A549 (cell line): Measurements from ENCODE around the gene LINC01488. TPM values are rescaled to one million over a fixed set of nuclear protein-coding genes. Genes with fewer than 3 reads are reported as not detected.
A peak's percentile ranks its signal among the peaks of the same experiment; 100 is the strongest.

Source experiments
- ATAC-seq, 2 experiments: fragments of 200-7000 bp in 1 of 2; fragments of >200 bp in 1 of 2; cut with Nextera tagmentation in 1 of 2; cut with Tn5 transposase in 1 of 2; 3 replicates each; pipeline versions ENCODE4 v1.8.0 to v1.9.1; 2018 to 2020; ENCODE audit warnings: mild to moderate bottlenecking in 1 of 2, moderate library complexity in 1 of 2
- CTCF ChIA-PET: fragments of 300-600 bp; sonication (Branson Sonifier 250); formaldehyde crosslinking; extraction: SDS; loops from one replicate; lab custom pipeline; 2021; ENCODE audit warnings: antibody characterized with exemption, inconsistent platforms; lab: Yijun Ruan, JAX
- POLR2A ChIA-PET: fragments of 350-600 bp; formaldehyde crosslinking; extraction: SDS; loops from one replicate; lab custom pipeline; 2021; ENCODE audit warnings: antibody characterized with exemption, inconsistent platforms; lab: Yijun Ruan, JAX
- DNase-seq, 2 experiments: peaks; one replicate each; pipeline versions ENCODE4 v3.0.0 to v3.0.0-alpha.2; 2011 to 2016; ENCODE audit warnings: low read depth in 1 of 2, low spot score in 1 of 2
- FAIRE-seq: peaks from 2 replicates; lab custom pipeline; 2011; peaks lifted over from hg19 to GRCh38; lab: Jason Lieb, UNC
- H3K27ac ChIP-seq, 2 experiments: fragments of >200 bp; sonication (Bioruptor Twin); formaldehyde crosslinking; 3 replicates each; pipeline ENCODE4 v1.5.1; 2016 to 2017
- H3K4me1 ChIP-seq: fragments of >200 bp; sonication (Bioruptor Twin); formaldehyde crosslinking; 3 replicates; pipeline ENCODE4 v1.6.1; 2016
- H3K4me2 ChIP-seq: fragments of >200 bp; sonication (Bioruptor Twin); formaldehyde crosslinking; 3 replicates; pipeline ENCODE4 v1.6.1; 2016
- H3K4me3 ChIP-seq: fragments of >200 bp; sonication (Bioruptor Twin); formaldehyde crosslinking; 3 replicates; pipeline ENCODE4 v1.5.1; 2016
- H3K9me3 ChIP-seq: fragments of >200 bp; sonication (Bioruptor Twin); formaldehyde crosslinking; 3 replicates; pipeline ENCODE4 v1.6.1; 2016
- BHLHE40 ChIP-seq: IDR thresholded peaks from 2 replicates; pipeline ENCODE4 v1.6.1; 2012; ENCODE audit warnings: low read depth, low read length, inconsistent platforms
- CHD2 ChIP-seq: fragments of 150-350 bp; IDR thresholded peaks from 2 replicates; pipeline ENCODE4 v1.6.1; 2014; ENCODE audit warnings: low read length; ENCODE audit not compliant: partially characterized antibody
- EHF ChIP-seq: fragments of 250-450 bp; sonication (Bioruptor Pico); IDR thresholded peaks from 2 replicates; pipeline ENCODE4 v1.5.0; 2020; ENCODE audit warnings: mild to moderate bottlenecking
- FOSB ChIP-seq: fragments of 250-450 bp; sonication (Bioruptor Pico); IDR thresholded peaks from 2 replicates; pipeline ENCODE4 v1.5.0; 2020; ENCODE audit warnings: mild to moderate bottlenecking, moderate library complexity
- FOSL2 ChIP-seq, 2 experiments: fragments of 450-650 bp in 1 of 2; fragments of >200 bp in 1 of 2; sonication (Bioruptor Twin) in 1 of 2; formaldehyde crosslinking; IDR thresholded peaks; 2 replicates each; pipeline versions ENCODE4 v1.5.0 to v1.6.1; 2016 to 2020; ENCODE audit warnings: mild to moderate bottlenecking in 1 of 2, moderate library complexity in 1 of 2
- GATA3 ChIP-seq: IDR thresholded peaks from 2 replicates; pipeline ENCODE4 v1.6.1; 2012; ENCODE audit warnings: borderline replicate concordance
- HES2 ChIP-seq: fragments of >200 bp; sonication (Bioruptor Twin); formaldehyde crosslinking; IDR thresholded peaks from 2 replicates; pipeline ENCODE4 v1.6.1; 2016
- HEYL ChIP-seq: fragments of 250-450 bp; sonication (Bioruptor Pico); IDR thresholded peaks from 2 replicates; pipeline ENCODE4 v1.8.0; 2021; ENCODE audit warnings: mild to moderate bottlenecking, moderate library complexity
- HOXA7 ChIP-seq: fragments of 250-450 bp; sonication (Bioruptor Pico); IDR thresholded peaks from 2 replicates; pipeline ENCODE4 v1.5.0; 2020; ENCODE audit warnings: mild to moderate bottlenecking, moderate library complexity
- HOXB13 ChIP-seq: fragments of 250-450 bp; sonication (Bioruptor Pico); IDR thresholded peaks from 2 replicates; pipeline ENCODE4 v1.5.0; 2020; ENCODE audit warnings: low read depth, mild to moderate bottlenecking, moderate library complexity
- MAX ChIP-seq: IDR thresholded peaks from 2 replicates; pipeline ENCODE4 v1.6.1; 2012
- MAZ ChIP-seq: fragments of 150-350 bp; IDR thresholded peaks from 2 replicates; pipeline ENCODE4 v1.6.1; 2014; ENCODE audit warnings: antibody characterized with exemption, low read depth, low read length, borderline replicate concordance
- NPAS2 ChIP-seq: fragments of 250-450 bp; sonication (Bioruptor Pico); IDR thresholded peaks from 2 replicates; pipeline ENCODE4 v1.8.0; 2022; ENCODE audit warnings: mild to moderate bottlenecking, moderate library complexity, borderline replicate concordance
- PHF8 ChIP-seq: fragments of 200-600 bp; sonication (generic); IDR thresholded peaks from 2 replicates; pipeline ENCODE4 v1.6.1; 2016; ENCODE audit warnings: low read depth, mild to moderate bottlenecking, antibody characterized with exemption, moderate library complexity, borderline replicate concordance
- RARB ChIP-seq: fragments of 250-450 bp; sonication (Bioruptor Pico); IDR thresholded peaks from 2 replicates; pipeline ENCODE4 v1.8.0; 2021; ENCODE audit warnings: mild to moderate bottlenecking, moderate library complexity
- REST ChIP-seq: fragments of 200-600 bp; sonication (generic); IDR thresholded peaks from 2 replicates; pipeline ENCODE4 v1.6.1; 2016; ENCODE audit warnings: antibody characterized with exemption, mild to moderate bottlenecking, moderate library complexity
- ZC3H11A ChIP-seq: fragments of 450-650 bp; IDR thresholded peaks from 2 replicates; pipeline ENCODE4 v1.6.1; 2014; ENCODE audit warnings: antibody characterized with exemption, mild to moderate bottlenecking
- ZNF302 ChIP-seq: fragments of 250-450 bp; sonication (Bioruptor Pico); IDR thresholded peaks from 2 replicates; pipeline ENCODE4 v1.9.0; 2021; ENCODE audit warnings: inconsistent platforms, mild to moderate bottlenecking, moderate library complexity
- WGBS: methylation state at CpG from one replicate; pipeline ENCODE4 v1.1.6; 2017; ENCODE audit errors: missing lambda C conversion rate; 5-methylcytosine and 5-hydroxymethylcytosine counted together
- polyA plus RNA-seq, 4 experiments: library from polyadenylated mRNA; depleted of rRNA in 3 of 4; stranded (reverse); fragments of >200 nt; fragmentation: RNase III in 1 of 4; extraction: RNeasy Plus Mini Kit Qiagen cat#74134 plus additional on column Dnase treatment in 1 of 4; gene quantifications; 2 replicates in 3 of 4; 3 replicates in 1 of 4; pipeline ENCODE4 v1.2.3, GENCODE V29; 2011 to 2017
- TF ChIP-seq, protein P1 (sequence below): fragments of >200 bp; sonication (Bioruptor Twin); formaldehyde crosslinking; IDR thresholded peaks from 3 replicates; pipeline ENCODE4 v1.6.1; 2016

Gene LINC01488
- polyA plus RNA-seq, 2 of the 4 experiments (the other 2 are of a cell fraction) = 0.05 TPM; not detected in 1

DNA sequence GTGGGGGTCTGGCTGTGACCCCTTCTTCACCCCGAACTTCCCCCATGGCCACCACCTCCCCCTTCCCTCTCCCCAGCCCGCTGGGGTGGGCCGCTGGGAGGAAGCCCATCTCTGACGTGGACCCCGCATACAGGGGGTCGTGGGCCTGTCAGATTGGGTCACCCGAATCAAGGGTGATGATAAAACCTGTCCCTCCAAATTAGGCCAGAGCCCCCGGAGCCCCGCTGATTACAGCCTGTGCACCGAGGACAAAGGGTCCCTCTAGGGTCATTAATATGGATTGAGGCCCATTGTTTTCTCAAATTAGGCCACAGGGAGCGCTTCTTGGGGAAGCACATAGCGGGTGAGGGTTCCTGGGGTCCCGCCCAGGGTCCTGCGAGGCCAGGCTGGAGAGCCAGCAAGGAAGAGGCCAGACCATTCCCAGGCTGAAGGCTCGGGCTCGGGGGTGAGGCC lies 4.9 kb upstream of the LINC01488 start (continued):
- TF ChIP-seq ZNF302 (CRISPR knock-in tag) (no peak), MAZ (no peak), PHF8 (no peak), ZC3H11A (no peak), HOXA7 (CRISPR knock-in tag) (no peak)
- TF ChIP-seq, protein P1, sequence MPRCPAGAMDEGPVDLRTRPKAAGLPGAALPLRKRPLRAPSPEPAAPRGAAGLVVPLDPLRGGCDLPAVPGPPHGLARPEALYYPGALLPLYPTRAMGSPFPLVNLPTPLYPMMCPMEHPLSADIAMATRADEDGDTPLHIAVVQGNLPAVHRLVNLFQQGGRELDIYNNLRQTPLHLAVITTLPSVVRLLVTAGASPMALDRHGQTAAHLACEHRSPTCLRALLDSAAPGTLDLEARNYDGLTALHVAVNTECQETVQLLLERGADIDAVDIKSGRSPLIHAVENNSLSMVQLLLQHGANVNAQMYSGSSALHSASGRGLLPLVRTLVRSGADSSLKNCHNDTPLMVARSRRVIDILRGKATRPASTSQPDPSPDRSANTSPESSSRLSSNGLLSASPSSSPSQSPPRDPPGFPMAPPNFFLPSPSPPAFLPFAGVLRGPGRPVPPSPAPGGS = no peak
- TF ChIP-seq, all 56 proteins: peak for 0

- FAIRE-seq = no peak
- H3K4me1 ChIP-seq = peaks cover 38% of the 10 kb centered on the region
- TF ChIP-seq HES2 = no peak
- TF ChIP-seq CHD2 = no peak
- TF ChIP-seq HEYL (CRISPR knock-in tag) = no peak
- TF ChIP-seq BHLHE40 = no peak
- TF ChIP-seq NPAS2 (CRISPR knock-in tag) = no peak
- no peak for TF ChIP-seq MAX
- no peak for TF ChIP-seq GATA3
- no peak for TF ChIP-seq EHF
- TF ChIP-seq ZC3H11A = no peak
- TF ChIP-seq MAZ = no peak
- TF ChIP-seq FOSB (CRISPR knock-in tag) = no peak
- TF ChIP-seq HOXB13 (CRISPR knock-in tag) = no peak
- TF ChIP-seq RARB = no peak
- TF ChIP-seq REST = no peak
- TF ChIP-seq FOSL2 (IDR thresholded peaks at IDR 0.05) = no peak
- TF ChIP-seq FOSL2 (CRISPR knock-in tag; IDR thresholded peaks at IDR 0.05) = no peak
Observed at GRCh38 chr11:69477086-69477485, 4.4 kb upstream of the LINC01488 start.

More at GRCh38 chr11:69477086-69477485, 4.4 kb upstream of the LINC01488 start:
- CTCF ChIA-PET = no interaction called here
- Histone ChIP-seq H3K4me3 (no peak overlapping the region), H3K9me3 (peaks cover 7% of the 10 kb centered on the region; the same call in 2 of the 3 replicates), H3K27ac (peak overlapping the region in 1 of 2 experiments; percentile 99; a peak in 1 of 6 replicates), H3K4me2 (no peak overlapping the region)
- DNase-seq = no peak
- WGBS = 92% methylated on average over 16 of the region's 16 CpGs
- ATAC-seq = no peak
- POLR2A ChIA-PET = no interaction called here
